Hypothalamus (tissue), 51 donors: Measurements from ENCODE around the gene RGS7.
A peak's percentile ranks its signal among the peaks of the same experiment; 100 is the strongest.

Experiments
- DNase-seq, 51 donors: peaks; one replicate each; lab custom pipeline; 2025; lab: John Stamatoyannopoulos, UW

The RGS7 gene

DNA sequence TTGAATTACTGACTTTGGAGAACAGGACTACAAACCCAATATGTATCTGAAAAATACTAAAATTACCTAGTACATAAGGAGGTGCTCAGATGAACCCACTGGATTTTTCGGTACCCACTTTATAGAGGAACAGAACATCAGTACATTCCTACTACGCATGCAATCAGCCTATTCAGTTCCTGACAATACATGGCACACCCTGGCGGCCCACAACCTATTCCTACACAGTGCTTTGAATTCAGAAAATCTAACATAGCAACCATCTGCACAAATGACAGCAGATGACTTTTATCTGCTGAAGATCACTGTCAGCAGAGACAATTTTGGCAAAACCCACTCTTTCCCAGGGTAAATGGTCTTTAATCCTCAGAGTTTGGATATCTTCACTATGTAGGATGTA is 487.9 kb downstream of the RGS7 start:
- peak in 1 of 51 donors; percentile 7 for DNase-seq

DNA sequence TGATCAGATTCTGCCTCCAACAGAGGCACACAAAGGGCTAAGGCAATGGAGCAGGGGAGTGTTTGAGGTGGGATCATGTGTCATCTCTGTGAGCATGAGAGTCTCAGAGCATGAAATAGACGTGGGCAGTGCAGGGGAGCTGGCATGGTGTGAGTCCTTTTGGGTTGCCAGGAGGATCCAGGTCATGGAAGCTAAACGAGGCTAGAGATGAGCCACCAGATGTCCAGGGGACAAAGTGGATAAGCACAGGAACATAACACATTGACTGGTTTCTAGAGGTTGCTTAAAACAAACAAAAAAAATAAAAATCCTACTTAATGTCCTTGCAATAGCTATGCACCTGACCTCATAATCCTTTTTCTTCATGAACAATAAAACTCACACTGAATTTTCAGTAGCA is 490.3 kb downstream of the RGS7 start:
- no peak for DNase-seq

DNA sequence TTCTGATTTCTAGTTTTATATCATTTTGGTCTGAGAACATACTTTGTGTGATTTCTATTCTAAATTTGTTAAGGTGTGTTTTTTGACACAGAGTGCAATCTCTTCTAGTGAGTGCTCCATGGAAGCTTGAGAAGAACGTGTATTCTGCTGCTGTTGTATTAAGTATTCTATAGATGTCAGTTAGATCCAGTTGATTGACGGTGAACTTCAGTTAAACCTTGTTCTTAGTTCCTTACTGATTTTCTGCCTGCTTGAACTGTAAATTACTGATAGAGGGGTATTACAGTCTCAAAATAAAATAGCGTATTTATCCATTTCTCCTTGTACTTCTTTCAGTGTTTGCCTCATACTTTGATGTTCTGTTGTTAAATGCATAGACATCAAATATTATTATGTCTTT is 497.0 kb downstream of the RGS7 start:
- no peak for DNase-seq

DNA sequence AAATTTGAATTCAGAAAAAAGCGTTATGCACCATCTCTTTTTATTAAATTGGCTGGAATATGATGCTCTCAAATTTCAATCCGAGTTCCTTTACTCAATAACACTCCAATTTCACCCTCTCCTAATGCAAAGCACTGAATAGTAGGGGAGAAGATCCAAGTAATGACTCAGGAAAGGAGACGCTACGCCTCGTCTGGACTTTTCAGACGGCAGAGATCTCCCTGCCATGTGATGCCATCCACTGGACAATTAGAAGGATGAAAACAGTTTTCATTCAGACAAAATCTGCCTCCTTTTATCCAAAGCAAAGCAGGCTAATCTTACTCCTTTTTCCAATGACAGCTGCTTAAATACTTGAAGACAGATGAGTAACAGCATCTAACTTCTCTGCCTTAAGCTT is 502.6 kb downstream of the RGS7 start:
- DNase-seq: no peak

DNA sequence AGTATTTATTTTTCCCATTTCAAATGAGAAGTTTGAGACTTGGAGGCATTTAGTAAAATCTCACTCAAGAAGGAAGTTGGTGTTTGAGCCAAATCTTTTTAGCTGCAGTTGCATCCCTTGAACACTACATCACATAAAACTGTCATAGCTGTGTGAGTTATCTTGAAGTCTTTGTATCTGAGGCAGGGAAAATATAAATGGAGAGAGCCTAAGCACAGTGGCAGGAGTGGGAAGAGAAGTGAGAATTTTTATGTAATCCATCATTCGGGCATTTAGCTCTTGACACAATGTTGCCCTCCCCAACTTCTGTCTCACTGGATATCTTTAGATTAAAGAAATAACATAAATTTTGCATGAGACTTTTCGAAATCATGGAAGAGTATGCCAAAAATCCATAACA is 509.7 kb downstream of the RGS7 start:
- no peak for DNase-seq

DNA sequence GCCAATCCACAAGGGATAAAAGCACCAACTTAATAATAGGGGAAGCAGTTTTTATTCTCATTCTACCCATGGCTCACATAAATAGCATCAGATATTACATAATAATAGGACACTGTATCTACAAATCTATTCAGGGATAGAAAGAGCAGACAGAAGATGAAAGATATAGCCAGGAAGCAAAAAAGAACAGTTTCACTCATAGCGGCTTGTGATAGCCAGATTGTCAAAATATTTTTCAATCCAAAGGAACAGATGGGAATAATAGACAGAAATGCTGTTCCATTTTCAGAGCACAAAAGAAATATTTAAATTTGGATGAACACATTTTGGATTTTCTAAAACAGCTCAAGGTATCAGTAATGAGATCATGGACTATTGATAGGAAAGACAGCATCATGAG is 512.5 kb downstream of the RGS7 start:
- no peak for DNase-seq

DNA sequence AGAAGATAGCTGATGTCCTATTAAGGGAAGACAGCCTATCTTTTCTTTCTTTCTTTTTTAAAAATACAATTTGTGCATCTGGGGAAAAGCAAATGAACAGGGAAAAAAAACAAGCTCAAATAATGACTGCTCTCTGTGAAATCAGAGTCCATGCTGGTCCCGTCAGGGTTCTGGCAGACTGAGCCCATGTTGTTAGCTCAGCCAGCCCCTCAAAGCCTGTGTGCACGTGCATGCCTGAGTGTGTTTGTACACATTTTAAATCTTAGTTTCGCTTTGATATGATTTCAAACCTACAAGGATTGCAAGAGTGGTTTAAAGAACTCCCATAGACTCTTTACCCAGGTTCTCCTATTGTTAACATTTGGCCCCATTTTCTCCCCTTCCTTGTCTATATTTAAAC is 513.2 kb downstream of the RGS7 start:
- no peak for DNase-seq

DNA sequence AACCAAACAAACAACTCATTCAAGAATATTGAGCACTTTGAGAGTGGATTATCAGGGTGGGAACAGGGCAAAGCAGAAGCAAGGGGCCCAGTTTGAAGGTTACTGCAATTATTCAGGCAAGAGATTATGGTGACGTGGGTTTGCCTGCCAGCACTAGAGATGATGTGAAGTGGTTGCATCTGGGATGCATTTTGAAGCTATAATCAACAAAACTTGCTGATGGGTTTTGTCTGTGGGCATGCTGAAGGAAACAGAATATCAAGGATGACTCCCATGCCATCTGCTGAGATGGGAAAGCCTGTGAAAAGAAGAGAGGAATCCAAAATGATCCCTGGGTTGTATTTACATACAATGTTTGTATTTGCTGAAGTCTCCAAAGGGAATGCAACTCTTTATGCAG is 520.7 kb downstream of the RGS7 start:
- DNase-seq: no peak

DNA sequence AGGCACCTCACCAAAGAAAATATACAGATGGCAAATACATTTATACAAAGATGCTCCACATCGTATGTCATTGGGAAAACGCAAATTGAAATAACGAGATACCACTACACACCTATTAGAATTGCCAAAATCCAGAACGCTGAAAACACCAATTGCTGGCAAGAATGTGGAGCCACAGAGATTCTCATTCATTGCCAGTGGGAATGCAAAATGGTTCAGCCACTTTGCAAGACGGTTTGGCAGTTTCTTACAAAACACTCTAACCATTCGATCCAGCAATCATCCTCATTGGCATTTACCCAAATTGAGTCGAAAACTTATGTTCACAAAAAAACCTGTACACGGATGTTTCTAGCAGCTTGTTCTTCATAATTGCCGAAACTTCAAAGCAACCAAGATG is 521.7 kb downstream of the RGS7 start:
- DNase-seq: no peak

DNA sequence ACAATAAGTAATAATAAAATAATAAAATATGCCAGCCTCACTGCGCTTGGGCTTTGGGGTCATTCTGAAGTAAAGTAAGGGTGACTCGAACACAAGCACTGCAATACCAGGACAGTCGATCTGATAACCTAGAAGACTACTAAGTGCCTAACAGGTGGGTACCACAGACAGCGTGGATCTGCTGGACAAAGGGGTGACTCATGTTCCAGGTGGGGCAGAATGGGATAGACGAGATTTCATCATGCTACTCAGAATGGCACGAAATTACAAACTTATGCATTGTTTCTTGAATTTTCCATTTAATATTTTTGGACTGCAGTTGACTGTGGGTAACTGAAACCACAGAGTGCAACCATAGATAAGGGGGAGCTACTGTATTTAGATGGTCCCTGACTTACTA is 523.9 kb downstream of the RGS7 start:
- no peak for DNase-seq

DNA sequence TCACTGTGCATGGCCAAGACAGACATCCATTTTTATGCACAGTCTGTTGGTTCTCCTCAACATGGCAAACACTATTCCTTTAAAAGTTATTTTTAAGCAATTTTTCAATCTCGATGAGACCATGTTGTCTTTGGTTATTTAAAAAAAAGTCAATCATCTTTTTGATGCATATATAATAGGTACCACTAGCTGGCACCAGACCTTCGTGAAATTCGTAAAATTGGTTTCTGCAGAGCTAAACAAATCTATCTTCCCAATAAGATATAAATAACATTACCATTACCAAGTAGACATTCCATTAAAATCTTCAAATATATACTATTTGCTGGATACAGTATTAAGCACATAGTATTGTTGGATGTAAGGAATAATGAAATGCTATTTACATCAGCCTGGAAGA is 525.1 kb downstream of the RGS7 start:
- DNase-seq: no peak

DNA sequence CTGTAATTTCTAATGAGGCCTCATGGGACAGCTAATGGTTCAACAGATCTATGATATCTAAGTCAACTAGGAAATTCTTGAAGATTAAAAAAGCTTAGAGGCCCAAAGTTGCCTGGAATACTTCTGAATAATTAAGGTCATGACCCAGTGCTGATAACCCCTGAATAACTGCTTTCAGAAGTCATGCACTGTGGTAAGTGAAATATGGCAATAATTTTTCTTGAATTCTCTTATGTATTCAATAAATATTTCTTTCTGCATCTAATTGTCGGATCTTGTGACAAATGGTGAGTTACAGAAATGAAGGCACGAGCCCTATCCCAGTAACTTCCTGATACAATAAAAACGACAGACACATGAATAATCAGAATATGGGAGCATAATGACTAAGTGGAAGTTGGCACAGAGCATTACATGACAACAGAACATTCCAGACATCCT is 525.8 kb downstream of the RGS7 start:
- DNase-seq: no peak

DNA sequence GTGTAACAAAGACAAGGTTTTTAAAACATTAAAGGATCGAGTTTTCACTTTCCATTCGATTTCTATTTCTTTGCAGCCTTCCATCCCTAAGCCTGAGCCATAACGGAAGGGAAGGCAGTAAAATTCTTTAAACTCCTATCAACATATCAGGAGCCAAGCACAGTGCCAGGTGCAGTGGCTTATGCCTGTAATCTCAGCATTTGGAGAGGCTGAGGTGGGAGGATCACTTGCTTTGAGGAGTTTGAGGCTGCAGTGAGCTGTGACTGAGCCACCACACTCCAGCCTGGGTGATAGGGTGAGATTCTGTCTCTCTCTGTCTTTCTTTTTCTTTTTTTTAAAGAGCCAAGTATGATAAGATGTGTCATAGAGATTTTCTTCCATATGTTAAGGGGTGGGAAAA is 527.5 kb downstream of the RGS7 start:
- no peak for DNase-seq

DNA sequence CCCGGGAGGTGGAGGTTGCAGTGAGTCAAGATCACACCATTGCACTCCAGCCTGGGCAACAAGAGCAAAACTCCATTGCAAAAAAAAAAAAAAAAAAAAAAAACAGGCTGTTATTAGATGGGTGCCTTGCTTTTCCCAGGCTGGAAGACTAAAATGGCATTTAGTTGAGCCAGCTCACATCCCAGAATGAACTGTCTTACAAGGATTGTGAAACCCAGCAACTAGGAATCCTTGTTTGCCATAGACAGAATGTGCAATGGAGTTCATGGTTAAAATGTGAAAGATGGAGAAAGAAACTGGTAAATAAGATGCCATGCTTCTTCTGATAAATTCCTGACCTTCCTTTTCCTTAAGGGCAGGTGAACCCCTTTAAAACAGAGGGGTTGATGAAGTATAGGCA is 529.2 kb downstream of the RGS7 start:
- DNase-seq: no peak

DNA sequence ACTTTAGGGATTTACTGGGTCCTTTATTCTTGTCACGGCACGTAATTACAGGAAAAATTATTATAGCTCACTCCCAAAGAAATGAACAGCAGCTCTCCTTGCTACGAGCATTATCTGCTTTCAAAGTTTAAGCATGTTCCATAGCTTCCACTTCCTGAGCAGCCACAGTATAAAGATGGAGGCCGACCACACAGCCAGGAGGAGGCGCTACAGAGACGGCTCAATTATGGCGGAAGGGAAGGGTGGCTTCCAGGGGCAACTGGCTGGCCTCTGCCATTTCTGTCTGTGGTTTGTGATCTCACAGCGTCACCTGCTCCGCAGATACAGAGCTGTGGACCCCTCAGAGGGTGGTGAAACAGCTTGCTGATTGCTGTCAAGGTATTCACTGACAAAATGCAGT is 532.8 kb downstream of the RGS7 start:
- DNase-seq: no peak

DNA sequence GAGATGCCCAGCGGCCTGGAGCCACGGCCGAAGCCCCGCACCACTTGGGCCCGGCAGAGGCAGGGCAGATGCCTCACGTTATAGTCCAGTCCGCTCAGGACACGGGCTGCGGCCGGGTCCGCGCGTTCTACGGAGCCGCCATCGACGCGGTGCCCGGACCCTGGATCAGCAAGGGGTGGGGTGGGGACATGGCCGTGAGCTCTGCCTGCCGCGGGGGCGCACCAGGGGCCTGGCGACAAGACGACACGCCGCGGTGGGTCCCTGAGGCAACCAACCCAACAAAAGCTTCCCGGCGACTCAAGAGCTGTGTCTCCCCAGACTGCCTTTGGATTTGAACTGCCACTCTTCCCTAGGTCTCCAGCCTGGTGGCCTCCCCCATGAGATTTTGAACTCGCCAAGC is 533.6 kb downstream of the RGS7 start:
- DNase-seq: no peak

DNA sequence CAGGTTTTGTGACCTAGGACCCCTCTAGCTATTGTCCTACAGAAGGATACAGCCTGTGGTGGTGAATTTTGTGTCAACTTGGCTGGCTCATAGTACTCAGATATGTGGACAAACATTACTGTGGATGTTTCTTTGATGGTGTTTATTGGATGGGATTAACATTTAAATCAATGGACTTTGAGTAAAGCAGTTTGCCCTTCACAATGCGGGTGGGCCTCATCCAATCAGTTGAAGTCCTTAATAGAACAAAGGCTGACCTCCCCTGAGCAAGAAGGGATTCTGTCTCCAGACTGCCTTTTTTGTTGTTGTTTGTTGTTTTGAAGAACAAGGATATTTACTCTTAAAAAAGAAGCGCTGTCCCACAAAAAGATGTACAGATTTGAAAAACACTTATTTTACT is 535.1 kb downstream of the RGS7 start:
- no peak for DNase-seq

DNA sequence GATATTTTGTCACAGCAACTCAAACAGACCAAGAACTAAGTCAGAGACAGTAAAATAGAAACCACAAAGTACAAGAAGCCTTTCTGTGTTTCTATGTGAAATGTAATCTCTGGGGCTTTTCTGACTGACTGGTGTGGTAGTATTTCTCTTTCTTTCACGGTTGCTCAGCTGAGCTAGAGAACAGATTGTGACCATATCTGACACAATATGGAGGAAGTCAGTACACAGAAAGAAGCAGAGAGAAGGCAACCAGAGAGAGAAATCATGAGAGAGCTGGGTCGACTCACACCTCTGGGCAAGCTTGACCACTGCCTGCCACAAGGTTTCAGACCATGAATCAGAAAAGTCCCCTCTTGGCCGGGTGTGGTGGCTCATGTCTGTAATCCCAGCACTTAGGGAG is 536.2 kb downstream of the RGS7 start:
- no peak for DNase-seq

DNA sequence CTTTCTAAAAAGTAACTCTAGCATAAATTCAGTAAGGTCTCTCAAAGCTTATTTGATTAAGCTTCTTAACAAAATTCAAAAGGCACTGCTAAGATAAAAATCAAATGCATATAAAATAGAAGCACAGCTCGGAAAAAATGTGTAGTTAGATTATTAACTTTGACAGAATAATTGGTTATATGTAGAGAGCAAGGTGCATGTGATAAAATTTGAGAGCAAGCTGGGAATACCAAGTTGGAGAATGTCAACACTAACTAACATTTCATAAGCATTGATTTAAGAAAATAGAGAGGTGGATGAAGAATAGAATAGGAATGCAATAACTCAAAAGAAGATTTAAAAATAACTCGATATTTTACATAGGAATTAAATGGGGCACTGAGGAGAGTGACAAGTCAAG is 540.5 kb downstream of the RGS7 start:
- DNase-seq: no peak

DNA sequence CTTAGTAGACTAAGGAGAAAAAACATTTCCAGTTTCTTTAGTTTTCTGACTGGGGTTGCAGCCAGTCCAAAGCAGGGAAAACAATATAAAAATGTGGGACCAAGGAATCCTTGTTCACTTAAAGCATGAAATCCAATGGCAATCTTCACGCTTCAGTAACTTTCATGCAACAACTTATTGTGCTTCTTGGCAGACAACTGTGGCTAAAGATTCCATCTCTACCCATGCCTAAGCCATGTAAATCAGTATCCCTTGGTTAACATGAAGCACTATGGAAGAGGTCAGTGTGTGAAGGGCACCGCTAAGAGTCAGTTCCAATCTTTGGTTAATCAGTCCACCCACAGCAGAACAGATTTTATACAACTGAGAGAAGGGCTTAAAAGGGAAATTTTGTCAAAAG is 543.3 kb downstream of the RGS7 start:
- no peak for DNase-seq

DNA sequence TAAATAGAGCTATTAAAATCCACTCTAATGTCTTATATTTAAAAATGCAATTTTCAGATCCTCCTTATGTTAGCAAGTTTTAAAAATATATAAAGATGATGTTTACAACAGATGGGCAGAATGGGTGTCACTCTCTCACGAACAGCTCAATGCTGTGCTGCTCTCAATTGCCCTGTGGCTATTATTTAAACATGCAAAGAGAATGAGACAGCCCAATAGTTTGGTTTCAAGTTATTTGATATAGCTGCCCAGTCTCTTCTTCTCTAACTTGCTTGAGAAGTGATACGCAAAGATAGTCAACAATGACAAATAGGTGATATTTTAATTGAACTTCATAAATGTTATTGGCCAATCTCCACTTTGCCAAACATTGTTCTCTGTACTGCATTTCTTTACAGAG is 545.7 kb downstream of the RGS7 start:
- no peak for DNase-seq

DNA sequence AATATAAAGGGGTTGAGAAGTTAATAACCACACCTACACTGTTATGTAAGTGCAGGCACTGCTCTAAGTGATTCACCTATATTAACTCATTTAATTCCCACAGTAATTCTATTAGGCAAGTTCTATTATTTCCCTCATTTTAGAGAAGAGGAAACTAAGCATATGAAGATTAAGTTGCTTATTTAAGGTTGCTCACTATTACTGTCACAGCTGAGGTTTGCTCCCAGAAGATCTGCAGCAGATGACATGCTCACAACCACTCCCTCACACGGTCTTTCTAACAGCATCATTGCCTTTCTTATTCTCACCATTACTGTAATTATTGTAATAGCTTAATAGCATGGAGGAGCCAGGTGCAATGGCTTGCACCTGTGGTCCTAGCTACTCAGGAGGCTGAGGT is 548.6 kb downstream of the RGS7 start:
- no peak for DNase-seq

DNA sequence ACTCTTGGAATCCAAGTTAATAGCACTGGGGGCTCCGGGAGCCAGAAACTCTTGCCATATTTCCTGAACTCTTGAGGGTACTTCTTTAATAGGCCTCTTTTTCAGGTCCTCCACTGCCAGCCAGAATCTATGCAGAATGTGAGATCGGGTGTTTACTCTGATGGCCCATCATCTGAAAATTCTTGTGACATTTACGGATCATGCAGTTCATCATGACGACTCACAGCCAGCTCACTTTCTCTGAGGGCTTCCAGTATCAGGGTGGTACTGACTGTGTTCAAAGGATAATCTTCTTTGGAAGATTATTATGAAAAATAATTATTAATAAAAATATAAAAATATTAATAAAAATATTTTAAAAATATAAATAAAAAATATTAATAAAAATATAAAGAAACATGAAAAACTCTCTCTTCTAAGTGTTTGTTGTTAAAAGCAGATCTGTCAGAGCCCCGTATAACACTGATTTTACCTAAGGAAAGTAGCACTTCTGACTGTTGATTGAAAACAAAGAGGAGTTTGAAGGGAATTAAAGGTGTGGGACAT is 550.7 kb downstream of the RGS7 start:
- DNase-seq: no peak

DNA sequence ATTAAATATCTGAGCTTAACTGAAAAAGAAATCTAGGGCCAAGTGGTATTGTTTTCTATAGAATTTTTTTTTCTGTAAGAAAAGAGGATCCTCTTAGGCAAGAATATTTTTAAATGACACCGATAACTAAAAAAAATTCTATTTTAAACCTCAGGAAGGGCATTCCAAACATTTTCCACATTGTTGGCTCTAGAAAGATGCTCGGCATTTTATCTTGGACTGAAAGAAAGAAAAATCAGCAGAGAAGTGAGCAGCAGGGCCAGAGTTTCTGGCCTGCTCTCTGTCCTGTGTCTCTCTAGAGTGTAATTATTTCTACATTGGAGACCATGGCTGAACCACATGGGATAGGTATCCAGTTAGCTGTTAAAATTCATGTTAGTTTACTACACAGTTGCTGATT is 552.5 kb downstream of the RGS7 start:
- DNase-seq: no peak
